GM19452 (cell line): ENCODE results near the gene ADAMTS18.
"Not testable (repeated sequence)": the region's sequence is repeated elsewhere in the genome, so short reads cannot be mapped to it uniquely, and the experiment has no call there.

ENCODE experiments used
- ATAC-seq: cut with Tn5 transposase; IDR thresholded peaks from one replicate; pipeline ENCODE4 v1.9.1; 2021; ENCODE audit not compliant: unreplicated experiment

ADAMTS18 gene

GRCh38 chr16:77434530-77435271 lies at the start of gene ADAMTS18:
TSS of gene ADAMTS18 (minus strand) at chr16:77435034. CDS start at chr16:77434695, 339 bp downstream.
- ATAC-seq = no peak

- ATAC-seq = no peak
Measured at GRCh38 chr16:77480681-77481315, 46.0 kb upstream of the ADAMTS18 start.

GRCh38 chr16:77472262-77472661 lies 37.4 kb upstream of the ADAMTS18 start:
- no peak for ATAC-seq

- ATAC-seq = no peak
Measured at GRCh38 chr16:77470851-77471250, 36.0 kb upstream of the ADAMTS18 start.

GRCh38 chr16:77469634-77470033 lies 34.8 kb upstream of the ADAMTS18 start:
- ATAC-seq = no peak

GRCh38 chr16:77468831-77469230 lies 34.0 kb upstream of the ADAMTS18 start:
- ATAC-seq = no peak

- ATAC-seq = no peak
Measured at GRCh38 chr16:77467821-77468335, 33.0 kb upstream of the ADAMTS18 start.

GRCh38 chr16:77463659-77464058 lies 28.8 kb upstream of the ADAMTS18 start:
- not testable (repeated sequence) for ATAC-seq

- ATAC-seq = no peak
Measured at GRCh38 chr16:77462894-77463293, 28.1 kb upstream of the ADAMTS18 start.

GRCh38 chr16:77459534-77460254 lies 24.9 kb upstream of the ADAMTS18 start:
- ATAC-seq = no peak

- no peak for ATAC-seq
Measured at GRCh38 chr16:77457046-77457445, 22.2 kb upstream of the ADAMTS18 start.

- no peak for ATAC-seq
Measured at GRCh38 chr16:77452243-77452642, 17.4 kb upstream of the ADAMTS18 start.

- ATAC-seq = no peak
Measured at GRCh38 chr16:77450790-77451487, 16.1 kb upstream of the ADAMTS18 start.

GRCh38 chr16:77449208-77449607 lies 14.4 kb upstream of the ADAMTS18 start:
- ATAC-seq = no peak

GRCh38 chr16:77445324-77445723 lies 10.5 kb upstream of the ADAMTS18 start:
- ATAC-seq = no peak

GRCh38 chr16:77444147-77444460 lies 9.3 kb upstream of the ADAMTS18 start:
- ATAC-seq = no peak

GRCh38 chr16:77443357-77444146 lies 8.7 kb upstream of the ADAMTS18 start:
- ATAC-seq = no peak

- ATAC-seq = no peak
Measured at GRCh38 chr16:77442078-77442477, 7.2 kb upstream of the ADAMTS18 start.

- ATAC-seq = no peak
Measured at GRCh38 chr16:77439106-77439505, 4.3 kb upstream of the ADAMTS18 start.

GRCh38 chr16:77437859-77438258 lies 3.0 kb upstream of the ADAMTS18 start:
- no peak for ATAC-seq
